GM04504 (cell line): Measurements from ENCODE around the gene CFAP99.

Experiments
- DNase-seq: peaks from one replicate; pipeline ENCODE4 v3.0.0-alpha.2; 2012; ENCODE audit warnings: low read depth

The CFAP99 gene

GRCh38 chr4:2390784-2391421, 27.9 kb upstream of the CFAP99 start:
- no peak for DNase-seq

- DNase-seq: no peak
These were observed 25.1 kb upstream of the CFAP99 start for GRCh38 chr4:2393353-2394270.

GRCh38 chr4:2394528-2394927, 24.2 kb upstream of the CFAP99 start:
- no peak for DNase-seq

DNA sequence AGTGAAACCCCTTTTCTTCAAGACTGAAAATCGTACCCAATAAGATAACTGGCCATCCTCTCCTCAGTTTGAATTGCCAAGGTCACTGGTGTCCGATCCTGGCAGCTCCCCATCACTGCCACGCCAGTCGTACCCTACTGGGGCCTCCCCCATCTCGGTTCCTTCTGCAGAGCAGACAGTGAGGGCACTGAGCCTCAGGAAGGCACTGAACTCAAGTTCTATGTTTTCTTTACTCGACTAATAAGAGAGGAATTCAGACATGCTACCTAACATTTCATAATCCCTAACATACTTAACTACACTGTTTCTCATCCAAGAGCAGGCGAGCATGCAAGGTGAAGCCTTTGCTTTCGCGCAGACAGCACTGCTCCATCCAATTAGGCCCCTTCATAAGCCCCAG, 23.7 kb upstream of the CFAP99 start:
- DNase-seq: no peak

DNA sequence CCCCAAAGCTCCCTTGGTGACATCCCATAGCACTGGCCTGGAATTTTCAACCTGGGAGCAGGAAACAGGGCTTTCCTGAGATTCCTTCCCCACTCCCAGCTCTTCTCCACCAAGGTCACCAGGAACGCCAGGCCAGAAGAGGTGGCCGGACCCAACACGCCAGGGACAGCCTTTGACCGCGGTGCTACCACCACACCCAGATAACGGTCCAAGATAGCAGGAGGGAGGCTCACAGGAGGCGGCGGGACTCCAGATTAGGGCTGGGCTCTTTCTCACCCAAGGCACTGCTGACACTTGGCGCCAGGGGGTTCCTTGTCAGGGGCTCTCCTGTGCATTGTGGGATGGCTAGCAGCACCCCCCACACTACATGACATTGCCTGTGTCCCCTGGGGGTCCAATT, 23.2 kb upstream of the CFAP99 start:
- no peak for DNase-seq

DNA sequence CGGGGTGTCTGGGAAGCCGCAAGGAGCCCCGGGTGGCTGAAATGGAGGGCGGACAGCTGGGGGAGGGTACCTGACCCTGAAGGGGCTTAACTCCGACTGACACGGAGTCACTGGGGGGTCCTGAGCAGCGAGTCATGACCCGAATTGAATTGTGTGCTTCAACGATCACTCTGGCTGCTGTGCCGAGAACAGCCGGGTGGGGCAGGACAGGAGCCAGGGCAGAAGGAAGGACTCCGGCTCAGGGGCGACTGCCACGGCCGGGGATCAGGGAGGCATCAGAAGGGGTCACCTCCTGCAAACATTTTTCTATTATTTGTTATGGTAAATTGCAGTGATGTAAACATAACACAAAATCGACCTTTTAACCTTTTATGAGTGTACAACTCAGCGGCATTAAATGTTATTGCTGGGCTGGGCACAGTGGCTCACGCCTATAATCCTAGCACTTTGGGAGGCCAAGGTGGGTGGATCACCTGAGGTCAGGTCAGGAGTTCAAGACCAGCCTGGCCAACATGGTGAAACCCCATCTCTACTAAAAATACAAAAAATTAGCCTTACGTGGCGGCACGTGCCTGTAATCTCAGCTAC, 21.9 kb upstream of the CFAP99 start:
- DNase-seq: no peak

DNA sequence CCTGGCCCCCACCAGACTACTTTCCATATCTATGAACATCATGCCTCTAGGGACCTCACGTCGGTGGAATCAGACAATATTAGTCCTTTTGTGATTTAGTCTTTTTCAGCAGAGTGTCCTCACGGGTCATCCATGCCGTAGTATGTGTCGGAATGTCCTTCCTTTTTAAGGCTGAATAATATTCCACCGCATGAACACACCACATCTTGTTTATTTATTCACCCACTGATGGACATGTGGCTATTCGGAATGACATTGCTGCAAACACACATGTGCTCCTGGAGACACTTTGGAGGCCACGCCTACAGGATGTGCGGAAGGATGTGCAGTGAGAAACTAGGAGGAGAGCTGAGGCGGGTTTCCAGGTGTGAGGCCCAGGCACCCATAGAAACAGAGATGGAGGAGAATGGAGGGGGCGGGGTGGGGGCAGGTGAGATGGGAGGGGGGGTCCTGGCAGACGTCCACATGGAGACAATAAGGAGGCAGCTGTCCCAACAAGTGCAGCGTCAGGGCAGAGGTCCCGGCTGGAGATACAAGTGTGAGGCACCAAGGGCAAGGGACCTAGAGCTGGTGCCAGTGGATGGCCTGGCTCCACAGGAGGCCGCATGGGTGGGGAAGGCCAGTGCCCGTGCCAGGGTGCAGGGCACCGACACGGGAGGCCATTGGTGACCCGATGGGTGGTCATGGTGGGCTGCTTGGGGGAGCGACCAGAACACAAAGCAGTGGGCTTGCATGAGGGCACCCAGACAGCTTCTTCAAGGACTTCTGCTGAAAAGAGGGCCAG, 21.0 kb upstream of the CFAP99 start:
- DNase-seq: no peak

GRCh38 chr4:2399216-2399615, 19.5 kb upstream of the CFAP99 start:
- DNase-seq: no peak

DNA sequence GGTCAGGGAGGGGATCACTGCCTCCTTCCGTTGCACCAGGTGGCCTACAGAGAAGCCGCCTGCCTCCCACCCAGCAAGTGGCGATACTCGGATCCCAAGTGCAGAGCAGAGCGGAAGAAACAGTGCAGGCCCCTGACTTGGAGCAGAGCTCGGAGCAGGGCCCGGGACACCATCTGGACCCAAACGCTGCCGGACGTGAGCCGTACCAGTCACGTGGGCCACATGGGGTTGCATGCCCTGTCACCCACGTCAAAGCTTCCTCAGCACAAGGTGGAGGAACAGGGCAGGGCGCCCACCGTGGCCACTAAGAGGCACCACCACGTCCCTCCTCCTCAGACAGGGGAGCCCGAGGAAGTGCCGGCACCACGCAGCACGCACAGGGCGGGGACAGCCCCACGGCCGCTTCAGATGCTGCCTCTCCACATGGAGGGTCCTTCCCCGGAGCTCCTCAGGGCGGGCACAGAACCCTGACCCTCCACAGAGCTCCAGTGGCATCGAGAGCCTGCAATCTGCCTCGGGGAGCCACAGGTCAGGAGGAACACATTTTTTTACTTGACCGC, 19.0 kb upstream of the CFAP99 start:
- DNase-seq: no peak

- DNase-seq: no peak
These were observed 17.7 kb upstream of the CFAP99 start for GRCh38 chr4:2400841-2401609.

DNA sequence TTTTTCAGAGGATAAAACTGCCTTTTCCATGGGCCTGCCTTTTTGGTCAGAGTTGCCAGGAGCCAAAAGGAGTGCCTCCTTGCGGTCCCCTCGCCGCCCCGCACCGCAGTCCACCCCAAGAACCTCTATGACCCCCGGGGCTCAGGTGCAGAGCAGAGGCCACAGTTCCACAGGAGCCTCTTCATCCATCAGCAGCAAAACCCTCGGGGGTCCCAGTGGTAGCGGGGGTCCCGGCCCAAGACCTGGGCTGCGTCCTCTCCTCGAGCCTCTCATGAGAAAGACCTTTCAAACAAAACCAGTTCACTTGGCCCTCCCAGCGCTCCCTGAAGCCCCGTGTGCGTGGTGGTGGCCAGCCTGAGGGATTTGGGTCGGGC, 17.2 kb upstream of the CFAP99 start:
- DNase-seq: no peak

- DNase-seq: peak; percentile 24
These were observed 16.5 kb upstream of the CFAP99 start for GRCh38 chr4:2402048-2402842.

- no peak for DNase-seq
These were observed 15.8 kb upstream of the CFAP99 start for GRCh38 chr4:2402941-2403340.

GRCh38 chr4:2406406-2406805, 12.3 kb upstream of the CFAP99 start:
- DNase-seq: no peak

DNA sequence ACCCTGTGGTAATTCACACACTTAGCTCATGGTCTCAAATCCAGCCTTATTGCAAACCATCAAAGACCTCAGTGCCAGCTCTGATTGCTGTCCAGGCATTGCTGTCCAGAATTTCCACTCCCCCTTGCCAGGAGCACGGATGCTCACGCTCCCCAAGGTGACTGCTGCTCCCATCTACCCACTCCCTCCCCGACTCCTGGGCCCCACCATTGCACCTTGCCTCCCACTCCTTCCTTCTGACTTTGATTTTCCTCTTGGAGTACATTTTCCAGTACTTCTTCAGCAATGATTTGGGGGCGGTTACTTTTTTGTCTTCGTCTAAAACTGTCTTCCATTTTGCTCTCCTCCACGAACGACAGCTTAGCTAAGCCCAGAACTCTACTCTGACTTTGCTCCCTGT, 11.8 kb upstream of the CFAP99 start:
- no peak for DNase-seq

- DNase-seq: no peak
These were observed 10.8 kb upstream of the CFAP99 start for GRCh38 chr4:2407991-2408342.

- DNase-seq: no peak
These were observed 10.3 kb upstream of the CFAP99 start for GRCh38 chr4:2408401-2408958.

GRCh38 chr4:2408976-2409375, 9.8 kb upstream of the CFAP99 start:
- no peak for DNase-seq

- DNase-seq: no peak
These were observed 9.4 kb upstream of the CFAP99 start for GRCh38 chr4:2409381-2409783.

DNA sequence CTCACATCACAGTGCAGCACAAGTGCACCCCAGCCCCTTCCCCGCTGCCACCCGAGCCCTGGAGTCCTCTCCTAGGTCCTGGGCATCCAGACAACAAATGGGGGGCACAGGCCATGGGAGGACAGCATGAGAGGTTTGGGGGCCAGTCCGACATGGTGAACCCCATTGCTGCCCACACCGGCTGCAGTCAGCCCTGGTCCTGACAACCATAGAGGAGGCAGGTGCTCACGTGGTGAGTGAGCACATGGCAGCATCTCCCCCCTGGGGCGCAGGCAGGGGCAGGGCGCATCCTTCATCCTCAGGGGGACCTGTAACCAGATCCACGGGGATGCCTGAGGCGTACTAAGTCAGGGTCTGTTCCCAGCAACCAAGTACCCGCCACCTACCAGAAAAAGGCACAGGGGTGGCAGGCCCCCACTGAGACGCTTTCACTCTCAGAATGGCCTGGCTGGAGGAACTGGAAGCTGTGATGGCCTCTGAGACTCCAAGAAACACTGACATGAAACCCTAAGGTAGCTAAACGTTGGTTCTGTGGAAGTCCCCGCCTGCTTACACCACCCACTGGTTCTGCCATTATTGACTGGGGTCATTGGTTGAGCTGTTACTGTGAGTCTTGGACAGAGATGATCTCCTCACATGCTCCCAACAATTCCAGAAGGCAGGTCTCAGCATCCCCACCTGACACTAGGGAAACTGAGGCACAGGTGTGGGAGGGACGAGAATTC, 6.8 kb upstream of the CFAP99 start:
- DNase-seq: no peak
